Measurements from ENCODE around the gene TPH1. TPM values are rescaled to one million over a fixed set of nuclear protein-coding genes. Genes with fewer than 3 reads are reported as not detected.

The TPH1 gene
- total and polyA plus RNA-seq, 10 of the 15 experiments (the other 5 are each of a cell fraction or from before 2014, with no cell fraction given) = 0.05 to 0.82 (median 0.29) TPM

- TF ChIP-seq BRCA1 (IDR thresholded peaks at IDR 0.05; ENCODE audit: low read depth, low read length) (no peak), YY1 (IDR thresholded peaks at IDR 0.05; ENCODE audit: low read depth, low read length) (no peak), EP300 (IDR thresholded peaks at IDR 0.05; ENCODE audit: borderline replicate concordance in 1 of 2, control insufficient read depth in 1 of 2, low read depth in 2 of 2, low read length in 2 of 2) (no peak), RELA (IDR thresholded peaks at IDR 0.05; ENCODE audit: borderline replicate concordance, partially characterized antibody) (no peak)
Measured at GRCh38 chr11:18071098-18071705, 25.1 kb upstream of the TPH1 start (continued).

GRCh38 chr11:18067372-18067771 is 21.3 kb upstream of the TPH1 start:
- TF ChIP-seq ZBTB11 (CRISPR knock-in tag; IDR thresholded peaks at IDR 0.05) = no peak
- TF ChIP-seq SREBF2 (IDR thresholded peaks at IDR 0.05; ENCODE audit: low read length) = no peak
- no peak for TF ChIP-seq KLF5 (IDR thresholded peaks at IDR 0.05; ENCODE audit: partially characterized antibody)
- TF ChIP-seq RB1 (IDR thresholded peaks at IDR 0.05; ENCODE audit: borderline replicate concordance) = no peak
- no peak for TF ChIP-seq MYC (IDR thresholded peaks at IDR 0.05; ENCODE audit: insufficient read depth, insufficient read length, insufficient replicate concordance, low read length, severe bottlenecking)
- no peak for TF ChIP-seq MTA2 (IDR thresholded peaks at IDR 0.05; ENCODE audit: low read depth)
- no peak for TF ChIP-seq USF2 (IDR thresholded peaks at IDR 0.05; ENCODE audit: borderline replicate concordance, low read depth, low read length)
- TF ChIP-seq SMARCA5 (IDR thresholded peaks at IDR 0.05) = no peak
- no peak for TF ChIP-seq ATF7 (IDR thresholded peaks at IDR 0.05; ENCODE audit: low read depth)
- no peak for TF ChIP-seq ZNF217 (IDR thresholded peaks at IDR 0.05)
- no peak for TF ChIP-seq PKNOX1 (IDR thresholded peaks at IDR 0.05)
- no peak for TF ChIP-seq GATAD2B (conservative IDR thresholded peaks at IDR 0.05; ENCODE audit: low read depth)
- no peak for TF ChIP-seq IKZF1 (conservative IDR thresholded peaks at IDR 0.05)
- no peak for TF ChIP-seq RAD21 (IDR thresholded peaks at IDR 0.05; ENCODE audit: insufficient read depth, low read depth, low read length)
- Histone ChIP-seq H2AFZ (ENCODE audit: control insufficient read depth, low read depth, low read length) (no peak overlapping the region), H3K4me2 (ENCODE audit: control insufficient read depth, insufficient read depth) (no peak overlapping the region), H3K9ac (ENCODE audit: control insufficient read depth, insufficient read depth, low read length) (no peak overlapping the region), H3K4me3 (no peak overlapping the region), H3K27ac (ENCODE audit: control insufficient read depth, insufficient read depth) (no peak overlapping the region), H4K20me1 (ENCODE audit: control insufficient read depth, insufficient read depth) (no peaks in the 10 kb centered on the region), H3K9me3 (replicated peaks; ENCODE audit: control insufficient read depth, insufficient read depth, low read length) (no peaks in the 10 kb centered on the region), H3K79me2 (ENCODE audit: control insufficient read depth, insufficient read depth, low read length) (no peaks in the 10 kb centered on the region), H3K36me3 (ENCODE audit: control insufficient read depth in 2 of 2, insufficient read depth in 2 of 2, low read length in 1 of 2) (no peaks in the 10 kb centered on the region), H3K27me3 (replicated peaks in 1 of 2; ENCODE audit: control insufficient read depth in 2 of 2, insufficient read depth in 2 of 2, low read length in 1 of 2) (no peaks in the 10 kb centered on the region), H3K4me1 (ENCODE audit: control insufficient read depth, insufficient read depth, low read length) (no peaks in the 10 kb centered on the region)
- ChIA-PET SMC1A (ENCODE audit: uncharacterized antibody, unreplicated experiment) (no interaction called here), RAD21 (ENCODE audit: unreplicated experiment) (no interaction called here), CTCF (interaction anchor here (0.7 to 1.3 kb wide), 4 partner anchors 11 to 1200 kb away, joined by 3 to 5 read pairs (median 4); no protein-coding TSS in a partner anchor), POLR2A (no interaction called here)
- ATAC-seq = no peak
- in situ Hi-C loops (cut with MboI) (no loop called here), intact Hi-C loops (cut with micrococcal nuclease; ENCODE audit: unreplicated experiment) (no loop called here)
- FAIRE-seq = no peak
- no peak for DNase-seq (ENCODE audit: low read depth, low spot score)
- 94% methylated on average over 2 of the region's 2 CpGs for WGBS (ENCODE audit: insufficient coverage, insufficient replicate concordance, low lambda C conversion rate, missing lambda C conversion rate)
- BruUV-seq (replicated peaks) = no TSS peak
